Lung microvascular endothelial cell (primary cell): ENCODE results near the gene TLE5. TPM values are rescaled to one million over a fixed set of nuclear protein-coding genes. Genes with fewer than 3 reads are reported as not detected.

Experiments
- total RNA-seq: library from RNA; depleted of rRNA; stranded (reverse); fragments of >200 nt; gene quantifications from 2 replicates; pipeline ENCODE4 v1.2.1, GENCODE V29; 2014

TLE5 gene
- total RNA-seq, 1 donor from 2014 or later = 142 TPM

Other genes starting within 250 kb of the TLE5 start
- 2.2 and 3.2 TPM in 2 replicates for gene ZNF554, start 242.6 kb downstream of the TLE5 start, total RNA-seq
- gene ZNF555, start 221.0 kb downstream of the TLE5 start, total RNA-seq = 2.2 and 3.0 TPM in 2 replicates
- gene ZNF556, start 195.2 kb downstream of the TLE5 start, total RNA-seq = not detected in 2 replicates
- 2.4 and 3.4 TPM in 2 replicates for gene ZNF57, start 161.6 kb downstream of the TLE5 start, total RNA-seq
- 3.3 and 3.4 TPM in 2 replicates for gene ZNF77, start 117.5 kb downstream of the TLE5 start, total RNA-seq
- gene TLE6, start 84.9 kb downstream of the TLE5 start, total RNA-seq = 0.99 and 1.1 TPM in 2 replicates
- 7.2 and 17.5 TPM in 2 replicates for gene TLE2, start 33.2 kb downstream of the TLE5 start, total RNA-seq
- gene GNA11, start 31.9 kb upstream of the TLE5 start, total RNA-seq = 41.4 and 58.7 TPM in 2 replicates
- gene GNA15, start 73.5 kb upstream of the TLE5 start, total RNA-seq = under 0.01 TPM in 1 of 2 replicates, not detected in the other
- gene S1PR4, start 116.3 kb upstream of the TLE5 start, total RNA-seq = under 0.01 and 0.44 TPM in 2 replicates
- 26.2 and 31.2 TPM in 2 replicates for gene NCLN, start 123.4 kb upstream of the TLE5 start, total RNA-seq
- gene CELF5, start 162.2 kb upstream of the TLE5 start, total RNA-seq = not detected in 2 replicates